MV-4-11 (cell line): ENCODE measurements around the gene CEP44.
"Not testable (repeated sequence)": the region's sequence is repeated elsewhere in the genome, so short reads cannot be mapped to it uniquely, and the experiment has no call there.

Experiments
- DNase-seq: peaks from one replicate; lab custom pipeline; 2025; lab: John Stamatoyannopoulos, UW

The CEP44 gene, protein sequence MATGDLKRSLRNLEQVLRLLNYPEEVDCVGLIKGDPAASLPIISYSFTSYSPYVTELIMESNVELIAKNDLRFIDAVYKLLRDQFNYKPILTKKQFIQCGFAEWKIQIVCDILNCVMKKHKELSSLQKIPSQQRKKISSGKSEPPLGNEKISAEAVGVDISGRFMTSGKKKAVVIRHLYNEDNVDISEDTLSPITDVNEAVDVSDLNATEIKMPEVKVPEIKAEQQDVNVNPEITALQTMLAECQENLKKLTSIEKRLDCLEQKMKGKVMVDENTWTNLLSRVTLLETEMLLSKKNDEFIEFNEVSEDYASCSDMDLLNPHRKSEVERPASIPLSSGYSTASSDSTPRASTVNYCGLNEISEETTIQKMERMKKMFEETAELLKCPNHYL

DNA sequence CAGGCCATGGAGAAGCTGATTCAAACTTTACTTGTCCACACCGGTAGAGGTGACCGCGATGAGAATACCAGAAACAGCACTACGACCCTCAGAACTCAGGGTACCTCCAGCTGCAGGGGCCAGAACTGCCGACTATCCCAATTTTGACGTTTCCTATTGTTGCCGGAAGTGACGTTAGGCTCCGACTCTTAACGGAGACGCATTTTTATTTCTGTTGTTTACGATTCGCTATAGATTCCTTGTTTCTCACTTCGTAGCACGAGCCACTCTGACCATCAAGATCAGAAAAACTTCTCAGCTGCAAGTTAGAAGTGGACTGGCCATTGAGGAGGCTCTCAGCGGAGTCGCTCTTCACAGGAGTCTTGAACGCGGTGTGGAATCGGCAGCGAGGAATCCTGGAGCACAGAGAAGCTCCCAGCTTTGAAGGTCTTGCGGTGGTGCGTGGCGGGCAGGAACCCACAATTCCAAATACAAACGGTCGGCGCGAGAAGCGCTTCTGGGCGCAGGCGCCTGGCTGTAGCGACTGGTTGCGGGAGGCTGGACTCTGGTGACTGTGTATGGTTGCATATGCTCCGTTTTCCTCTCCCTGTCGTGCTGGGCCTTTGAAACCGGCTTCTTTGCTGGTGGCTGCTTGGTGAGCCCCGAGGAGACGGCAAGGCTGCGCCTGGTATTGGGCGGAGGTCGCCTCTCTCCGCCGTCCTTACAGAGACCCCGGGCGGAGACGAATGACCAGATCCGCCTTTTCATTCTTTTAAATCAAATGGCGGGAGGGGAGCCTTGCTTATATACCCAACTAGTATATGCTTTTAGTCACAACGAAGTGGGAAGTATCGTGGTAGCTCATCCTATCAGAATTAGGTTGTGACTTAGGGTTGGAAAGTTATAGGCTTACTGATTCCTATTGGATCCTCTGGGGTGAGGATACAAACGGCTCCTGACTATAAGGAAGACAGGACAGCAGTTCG is at the start of gene CEP44, which contains the start of gene FBXO8:
Gene CEP44 (plus strand): TSS at position 405 of the 965 bp plus-strand sequence. CDS start 15,211 bp downstream, outside the sequence.
Gene FBXO8 (minus strand): TSS at position 161 of the 965 bp plus-strand sequence. CDS start 20,575 bp downstream, outside the sequence.
- DNase-seq = peak; percentile 75

DNA sequence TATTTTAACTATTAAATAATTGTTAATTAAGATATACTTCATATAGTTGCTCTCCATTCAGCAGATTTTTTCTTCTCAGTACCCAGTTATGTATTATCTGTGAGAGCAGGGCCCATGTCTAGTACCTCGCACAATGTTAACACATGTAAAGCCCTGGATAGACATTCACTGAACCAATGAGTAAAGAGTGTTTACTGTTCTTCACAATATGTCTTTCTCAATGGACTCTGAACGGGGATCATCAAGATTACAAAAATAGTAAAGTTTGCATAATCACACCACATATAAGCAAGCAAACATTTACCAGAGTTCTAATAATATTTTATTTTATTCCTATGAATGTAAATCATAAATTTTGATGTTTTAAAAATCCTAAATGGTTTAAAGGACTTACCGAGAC is 47.4 kb upstream of the CEP44 start:
- DNase-seq = no peak

DNA sequence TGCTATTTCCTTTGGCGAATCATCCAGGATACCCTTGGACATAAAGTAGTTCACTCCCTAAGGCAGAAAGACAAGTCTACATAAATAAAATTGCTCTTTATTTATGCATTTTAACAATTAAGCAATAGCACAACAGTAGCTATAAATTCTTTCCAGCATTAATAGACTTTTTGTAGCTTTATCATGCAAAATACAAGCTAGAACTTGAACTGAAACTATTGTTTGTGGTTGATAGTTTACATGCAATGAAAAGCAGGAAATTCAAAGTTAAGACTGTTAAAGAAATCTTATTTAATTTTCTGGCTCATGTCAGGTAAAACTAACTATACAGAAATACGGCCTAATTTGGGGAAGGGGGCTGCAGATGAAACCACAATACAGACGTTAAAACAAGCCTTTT is 42.5 kb upstream of the CEP44 start:
- no peak for DNase-seq

DNA sequence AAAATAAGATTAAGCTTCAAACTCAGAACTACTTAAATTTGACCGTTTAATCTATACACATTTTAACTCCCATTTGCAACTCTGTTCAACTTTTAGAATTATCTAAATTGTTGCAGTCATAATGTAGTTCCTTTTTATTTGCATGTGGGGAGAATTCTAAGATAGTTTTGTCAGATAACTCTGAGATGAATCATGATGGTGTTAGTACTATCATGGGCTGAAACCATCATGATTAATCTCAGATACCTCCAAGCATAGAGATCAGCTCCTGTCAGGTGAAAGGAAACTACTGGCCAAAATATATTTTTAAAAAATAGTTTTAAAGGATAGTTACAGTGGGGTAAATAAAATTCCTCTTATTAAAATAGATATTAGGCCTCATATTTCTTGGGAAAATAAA is 39.3 kb upstream of the CEP44 start:
- no peak for DNase-seq

DNA sequence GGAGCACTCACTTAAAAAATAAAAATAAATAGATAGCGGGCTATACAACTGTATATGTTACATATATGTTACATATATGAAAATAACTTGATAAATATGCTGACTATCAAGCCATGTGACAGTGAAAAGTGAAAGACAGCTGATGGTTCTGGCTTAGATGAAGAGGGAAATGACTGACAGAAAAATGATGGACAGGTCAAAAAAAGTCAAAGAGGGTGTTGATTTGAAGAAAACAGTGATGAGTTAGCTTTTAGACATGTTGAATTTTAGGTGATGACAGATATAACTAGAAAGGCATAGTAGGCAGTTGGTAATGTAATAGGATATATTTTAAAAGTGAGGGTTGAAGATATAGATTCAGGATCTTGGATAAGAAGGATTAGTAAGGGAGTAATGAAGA is 38.0 kb upstream of the CEP44 start:
- DNase-seq = no peak

DNA sequence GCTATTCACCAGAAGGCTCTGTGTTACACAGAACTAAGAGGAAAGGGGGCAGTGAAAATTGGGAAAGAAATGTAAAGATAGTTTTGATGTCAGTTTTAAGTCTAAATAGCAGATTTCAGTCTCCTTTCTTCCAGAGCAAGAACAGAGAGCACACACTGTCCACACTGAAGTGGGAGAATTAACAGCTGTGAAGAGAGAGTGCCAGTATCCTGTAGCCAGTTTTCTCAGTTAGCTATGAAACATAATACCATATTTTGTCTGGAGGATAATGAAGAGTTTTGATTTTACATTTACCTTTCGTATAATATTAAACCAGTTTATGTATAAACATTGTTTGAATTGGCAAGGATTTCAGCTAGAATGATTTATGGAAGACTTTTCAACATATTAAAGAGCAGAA is 35.3 kb upstream of the CEP44 start:
- no peak for DNase-seq

DNA sequence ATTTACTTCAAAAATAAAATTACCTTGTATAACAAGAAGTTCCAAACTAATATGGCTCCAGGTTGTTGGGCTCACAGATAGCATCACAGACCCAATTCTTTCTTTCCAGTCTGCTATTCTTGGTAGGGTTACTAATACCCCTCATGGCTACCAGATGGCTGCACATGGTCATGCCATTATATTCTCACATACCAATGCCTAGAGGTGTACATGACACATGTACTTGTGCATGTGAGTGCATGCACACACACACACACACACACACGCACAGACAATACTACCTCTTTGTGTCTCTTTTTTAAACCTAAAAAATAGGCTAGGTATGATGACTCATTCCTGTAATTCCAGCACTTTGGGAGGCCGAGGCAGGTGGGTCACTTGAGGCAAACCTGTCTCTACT is 31.3 kb upstream of the CEP44 start:
- no peak for DNase-seq

DNA sequence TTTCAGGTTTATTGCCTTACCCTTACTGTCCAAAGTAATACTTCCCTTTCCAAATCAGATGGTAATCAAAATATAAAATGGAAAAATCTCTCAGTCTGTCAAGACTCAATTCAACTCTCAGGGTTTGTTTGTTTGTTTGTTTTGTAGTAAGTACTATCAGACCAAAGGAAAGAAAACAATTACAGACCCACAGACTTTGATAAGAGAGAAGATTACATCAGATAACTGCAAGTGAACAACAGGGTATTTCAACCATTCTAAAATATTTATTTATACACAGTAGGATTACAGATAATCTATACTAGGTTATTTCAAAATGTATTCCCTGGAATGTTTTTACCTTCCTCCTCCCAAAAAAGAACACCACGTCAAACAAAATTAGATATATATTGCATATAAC is 29.1 kb upstream of the CEP44 start:
- DNase-seq = no peak

DNA sequence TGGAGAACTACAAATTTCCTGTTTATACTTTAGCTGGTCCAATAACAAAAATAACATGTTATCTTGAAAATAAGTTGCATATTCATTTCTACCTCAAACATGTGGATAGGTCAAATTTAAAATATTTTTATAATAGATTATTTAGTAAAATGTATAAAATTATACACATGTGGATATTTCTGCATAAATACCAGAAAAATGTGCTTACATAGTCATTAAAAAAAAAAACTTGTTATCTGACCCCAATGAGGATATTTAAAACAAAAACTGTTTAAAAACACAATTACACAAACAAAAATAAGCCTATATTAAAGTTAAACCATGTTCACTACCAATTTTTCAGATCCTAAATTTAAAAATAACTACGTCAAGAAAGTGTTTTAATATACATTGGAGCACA is 28.3 kb upstream of the CEP44 start:
- DNase-seq = no peak

DNA sequence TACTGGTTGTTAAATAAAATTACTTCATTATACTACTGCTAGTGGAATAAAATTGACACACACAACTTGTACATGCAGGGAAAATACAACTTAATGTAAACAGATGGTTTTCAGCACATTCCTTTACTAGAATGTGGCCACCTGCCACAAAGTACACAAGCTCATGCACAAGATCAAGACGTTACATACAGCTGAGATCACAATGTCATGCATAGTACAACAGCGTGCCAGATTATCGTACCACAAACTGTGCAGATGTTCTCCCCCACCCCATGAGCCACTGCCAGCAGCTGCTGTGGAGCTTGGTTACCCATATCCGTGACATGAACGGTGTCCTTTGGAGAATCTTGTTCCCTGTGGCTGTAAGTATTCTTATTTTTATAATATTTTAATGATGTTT is 27.9 kb upstream of the CEP44 start:
- no peak for DNase-seq

DNA sequence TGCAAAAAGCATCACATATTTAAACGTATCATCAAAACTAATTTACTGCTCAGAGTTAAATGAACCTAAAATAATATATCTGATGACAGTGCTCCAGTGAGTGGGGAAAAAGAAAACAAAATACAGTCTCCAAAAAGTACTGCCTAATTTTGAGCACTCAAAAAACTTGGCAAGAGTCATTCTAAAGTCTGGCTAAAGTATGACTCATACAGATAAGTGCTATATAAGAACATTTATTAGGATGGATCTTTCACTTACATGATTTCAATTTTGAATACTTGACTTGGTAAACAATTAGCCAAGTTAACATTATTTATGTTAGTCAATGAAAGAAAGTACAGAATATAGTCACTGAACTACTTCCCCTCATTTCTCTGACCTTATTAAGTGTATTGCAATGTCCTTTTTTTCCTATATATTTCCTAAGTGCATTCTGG is 27.4 kb upstream of the CEP44 start:
- DNase-seq = no peak

DNA sequence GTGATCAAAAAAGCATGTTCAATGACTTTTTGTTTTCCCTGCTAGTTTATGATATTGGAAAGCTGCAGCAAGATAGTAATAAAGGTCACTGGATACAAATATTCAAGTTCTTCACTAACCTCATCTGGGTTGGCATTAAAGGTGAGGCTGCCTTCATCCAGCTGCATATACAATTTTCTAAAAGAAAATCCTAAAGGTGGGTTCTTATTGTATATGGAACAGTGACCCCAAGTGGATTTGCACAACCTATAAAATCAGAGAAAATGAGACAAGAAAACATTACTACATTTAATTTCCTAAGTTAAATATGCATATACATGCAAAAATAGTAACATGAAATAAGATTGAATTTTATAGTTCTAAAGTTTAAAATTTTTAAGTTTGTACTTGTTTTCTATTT is 24.1 kb upstream of the CEP44 start:
- no peak for DNase-seq

DNA sequence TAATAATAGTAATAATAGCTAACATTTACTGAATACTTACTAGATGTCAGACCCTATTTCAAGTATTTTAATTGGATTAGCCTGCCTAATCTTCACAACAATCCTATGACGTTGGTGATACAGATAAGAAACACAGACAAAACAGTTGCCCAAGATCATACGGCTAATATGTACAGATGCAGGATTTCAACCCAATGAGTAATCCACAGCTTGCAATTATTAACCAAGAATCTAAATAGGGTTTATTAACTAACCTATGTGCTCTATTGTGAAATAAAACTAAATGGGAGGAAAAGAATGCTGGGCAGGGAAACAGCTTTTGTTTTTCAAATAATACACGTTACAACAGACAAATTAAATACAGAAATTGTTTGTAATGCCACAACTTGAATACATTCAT is 23.6 kb upstream of the CEP44 start:
- DNase-seq = no peak

DNA sequence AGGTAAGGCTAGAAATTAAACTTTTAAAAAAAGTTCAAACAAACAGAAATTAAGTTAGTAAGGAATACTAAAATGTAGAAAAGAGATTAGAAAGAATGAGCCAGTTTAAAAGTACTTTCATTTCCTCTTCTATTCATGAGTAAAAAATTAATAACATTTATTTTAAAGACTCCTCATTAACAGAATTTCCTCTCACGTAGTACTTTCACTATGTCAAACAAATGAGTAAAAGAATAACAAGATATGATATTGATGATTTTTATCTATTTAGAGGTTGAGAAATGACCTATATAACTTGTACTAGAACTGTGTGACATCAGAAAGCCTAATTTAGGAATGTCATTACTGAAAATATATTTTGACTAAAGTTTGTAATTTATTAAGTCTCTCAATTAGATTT is 22.3 kb upstream of the CEP44 start:
- not testable (repeated sequence) for DNase-seq

DNA sequence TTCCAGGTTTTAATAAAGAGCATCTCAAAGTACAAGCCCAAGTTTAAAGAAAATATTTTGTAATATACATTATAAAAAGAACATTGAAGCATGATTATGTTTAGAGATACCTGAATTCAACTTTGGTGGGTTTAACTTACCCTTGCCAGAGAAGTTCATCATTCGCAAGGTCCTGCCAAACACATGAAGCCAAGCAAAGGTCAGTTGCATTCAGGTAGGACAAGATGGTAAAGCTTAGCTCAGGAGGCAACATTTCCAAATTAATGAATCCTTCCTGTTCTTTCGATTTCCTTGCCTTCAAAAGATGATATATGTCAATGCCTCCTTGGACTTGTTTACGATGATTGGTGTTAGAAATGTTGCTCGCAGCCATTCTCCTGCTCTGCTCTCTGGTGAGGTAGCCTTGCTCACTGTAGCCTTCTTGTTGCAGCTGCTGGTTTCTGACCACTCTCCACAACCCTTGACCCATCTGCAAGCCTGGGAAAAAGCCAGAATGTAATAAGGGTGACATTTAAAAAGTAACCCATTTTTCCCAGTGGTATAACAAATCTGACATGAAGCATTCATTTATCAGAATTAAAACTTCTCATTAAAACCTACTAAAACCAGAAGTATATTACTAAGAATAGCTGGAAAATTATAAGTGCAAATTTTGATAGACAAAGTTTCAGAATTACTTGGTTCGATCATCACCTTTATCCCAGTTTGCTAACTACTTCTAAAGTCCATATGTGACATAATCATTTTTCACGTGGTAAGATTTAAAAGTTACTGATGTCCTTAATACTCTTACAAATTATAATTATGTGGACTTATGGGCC is 20.9 kb upstream of the CEP44 start:
- no peak for DNase-seq

DNA sequence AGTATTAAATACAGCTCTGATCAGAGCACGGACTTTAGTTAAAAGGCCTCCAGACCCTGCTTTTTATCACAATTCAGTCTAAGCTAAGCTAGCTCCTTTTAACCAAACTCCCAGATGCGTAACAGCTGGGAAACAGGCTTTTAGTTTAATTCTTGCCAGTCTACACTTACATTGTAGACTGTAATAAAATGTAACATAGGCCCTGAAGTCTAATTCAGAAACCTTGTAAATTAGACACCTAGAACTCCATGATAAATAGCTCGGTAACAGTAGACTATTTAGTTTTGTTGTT is 20.3 kb upstream of the CEP44 start:
- DNase-seq = no peak

DNA sequence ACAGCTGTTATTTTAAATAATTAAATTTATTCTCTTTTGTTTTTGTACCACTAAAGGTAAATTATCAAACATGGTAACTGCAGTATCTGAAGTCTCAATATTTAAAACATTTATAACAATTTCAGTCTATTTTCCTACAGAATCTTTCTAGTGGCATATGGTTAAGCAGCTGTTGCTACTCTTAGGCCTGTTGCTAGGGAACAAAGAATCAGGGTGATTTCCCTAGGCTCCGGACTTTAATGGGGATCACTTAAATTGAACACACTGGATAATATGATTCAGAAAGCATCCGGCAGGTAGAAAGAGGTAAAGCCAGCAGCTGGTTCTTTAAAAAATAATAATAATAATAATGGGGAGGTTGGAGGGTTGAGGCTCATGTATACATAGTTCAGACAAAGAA is 17.8 kb upstream of the CEP44 start:
- no peak for DNase-seq

DNA sequence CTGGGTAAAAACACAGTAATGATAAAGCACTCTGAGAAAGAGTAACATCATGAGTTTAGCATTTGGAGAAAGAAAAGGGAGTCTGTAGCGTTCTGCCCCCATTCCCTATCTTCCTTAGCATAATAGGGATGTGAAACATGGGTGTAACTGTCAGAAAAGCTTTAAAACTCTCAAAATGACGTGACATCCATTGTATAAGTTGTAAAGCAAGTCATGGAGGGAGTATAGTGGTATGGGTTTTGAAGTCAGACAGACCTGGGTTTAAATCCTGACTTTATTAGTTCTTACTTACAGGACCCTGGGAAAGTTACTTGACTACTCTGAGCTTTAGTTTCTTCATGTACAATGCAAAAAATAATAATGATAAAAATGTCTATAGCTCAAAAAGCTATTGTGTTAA is 17.3 kb upstream of the CEP44 start:
- peak; percentile 49 for DNase-seq

DNA sequence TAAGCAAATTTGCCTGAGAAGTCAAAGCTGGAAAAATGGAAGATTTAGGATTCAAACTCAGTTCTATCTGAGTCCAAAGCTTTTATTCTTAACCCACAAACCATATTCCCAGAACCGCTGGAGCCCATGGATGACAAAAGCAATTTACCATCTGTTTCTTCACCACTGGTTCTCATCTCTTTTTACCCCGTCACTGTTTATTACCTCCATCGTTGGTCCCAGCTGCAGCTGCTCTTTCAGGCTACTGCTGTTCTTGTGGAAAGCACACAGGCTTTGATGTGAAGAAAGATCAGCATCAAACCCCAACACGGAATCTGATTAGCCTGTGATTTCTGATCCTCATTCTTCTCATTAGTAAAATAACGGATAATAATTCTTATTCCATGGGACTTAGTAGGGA is 9.8 kb upstream of the CEP44 start:
- DNase-seq = no peak

DNA sequence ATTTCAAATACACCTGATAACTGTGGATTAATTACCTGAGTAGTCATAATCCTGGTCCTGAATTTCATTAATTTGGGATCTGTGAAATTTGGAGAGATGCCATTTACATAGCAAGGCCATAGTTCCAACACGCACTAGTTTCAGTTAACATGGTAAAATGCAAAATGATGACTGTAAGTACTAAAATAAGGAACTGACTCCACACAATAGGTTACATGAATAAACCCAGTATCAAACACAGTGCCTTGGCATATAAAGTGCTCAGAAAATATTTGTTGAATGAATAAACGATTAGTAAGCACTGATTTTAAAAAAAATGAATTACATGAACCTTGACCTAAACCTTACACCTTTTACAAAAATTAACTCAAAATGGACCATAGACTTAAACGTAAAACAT is 9.3 kb upstream of the CEP44 start:
- peak; percentile 19 for DNase-seq

DNA sequence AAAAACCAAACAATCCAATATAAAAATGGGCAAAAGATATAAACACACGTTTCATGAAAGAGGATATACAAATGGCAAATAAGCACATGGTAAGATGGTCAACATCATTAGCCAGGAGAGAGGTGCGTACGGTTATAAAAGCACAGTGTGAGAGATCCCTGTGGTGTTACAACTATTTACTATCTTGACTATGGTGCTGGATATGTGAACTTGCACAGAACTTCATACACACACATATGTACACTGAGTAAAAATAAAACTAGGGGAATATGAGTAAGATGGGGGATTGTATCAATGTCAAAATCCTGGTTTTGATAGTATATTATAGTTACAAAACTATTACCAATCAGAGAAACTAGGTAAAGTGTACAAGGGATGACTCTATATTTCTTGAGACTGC is 8.6 kb upstream of the CEP44 start:
- DNase-seq = no peak

DNA sequence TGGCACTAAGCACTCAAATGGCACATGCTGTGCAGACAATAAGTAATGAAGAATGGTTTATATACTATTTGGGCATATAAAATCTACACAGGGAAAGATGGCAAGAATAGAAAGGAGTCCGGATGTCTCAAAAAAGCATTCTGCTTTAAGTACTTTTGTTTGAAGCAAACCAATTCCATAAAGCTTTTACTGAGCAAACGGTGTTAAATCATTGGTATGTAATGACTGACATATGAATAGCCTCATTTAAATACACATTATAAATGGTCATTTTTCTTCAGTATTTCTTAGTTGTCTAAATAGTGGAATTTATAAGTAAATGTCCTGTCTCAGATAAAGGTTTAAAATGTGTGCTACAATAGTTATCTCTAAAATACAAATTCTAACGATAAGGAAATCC is 6.3 kb upstream of the CEP44 start:
- DNase-seq = no peak
